Upper lobe of right lung (tissue), 1 donor: ENCODE data around the gene NDUFV1. TPM values are rescaled to one million over a fixed set of nuclear protein-coding genes. Genes with fewer than 3 reads are reported as not detected.

Source experiments
- ATAC-seq: fragments of 200-7000 bp; cut with Tn5 transposase; one replicate; pipeline ENCODE4 v1.9.1; 2020; ENCODE audit warnings: mild to moderate bottlenecking, moderate library complexity
- DNase-seq: peaks from one replicate; pipeline ENCODE4 v3.0.0-alpha.2; 2020
- H3K27ac ChIP-seq: fragments of 200-600 bp; one replicate; pipeline ENCODE4 v1.8.0; 2022
- H3K27me3 ChIP-seq: fragments of 200-600 bp; one replicate; pipeline ENCODE4 v1.8.0; 2022; ENCODE audit warnings: mild to moderate bottlenecking
- H3K36me3 ChIP-seq: fragments of 200-600 bp; one replicate; pipeline ENCODE4 v1.8.0; 2022
- H3K4me1 ChIP-seq: fragments of 200-600 bp; one replicate; pipeline ENCODE4 v1.8.0; 2022
- H3K4me3 ChIP-seq: fragments of 200-600 bp; one replicate; pipeline ENCODE4 v1.8.0; 2022; ENCODE audit warnings: mild to moderate bottlenecking
- H3K9me3 ChIP-seq: fragments of 200-600 bp; one replicate; pipeline ENCODE4 v1.8.0; 2022
- CTCF ChIP-seq: fragments of 200-600 bp; IDR thresholded peaks from one replicate; pipeline ENCODE4 v1.8.0; 2022; ENCODE audit warnings: antibody characterized with exemption
- intact Hi-C: fragments of 100-400 bp; cut with DNase I; formaldehyde crosslinking; loops from one replicate; pipeline ENCODE4 v1.11.0; 2022
- total RNA-seq: library from RNA; stranded (reverse); fragmentation: NEBNext Ultra II Directional; extraction: Animal tissue kit (Norgen Biotek cat#: 25700); gene quantifications from one replicate; pipeline ENCODE4 v1.2.1, GENCODE V29; 2021
- donor health status: DM: no; HTN: yes; CAD: no; lungs with severe emphysema.

Gene NDUFV1
- total RNA-seq, 1 donor from 2014 or later: 141 TPM

- intact Hi-C loops: no loop called here
Measured at GRCh38 chr11:67611704-67612587, 5.2 kb downstream of the NDUFV1 start.

GRCh38 chr11:67612751-67613150 lies 6.0 kb downstream of the NDUFV1 start:
- H3K27ac ChIP-seq: no peak overlapping the region

More at GRCh38 chr11:67611704-67612587, 5.2 kb downstream of the NDUFV1 start:
- Histone ChIP-seq H3K4me1 (peaks cover 25% of the 10 kb centered on the region), H3K27me3 (no peaks in the 10 kb centered on the region), H3K4me3 (no peak overlapping the region), H3K36me3 (peaks cover 43% of the 10 kb centered on the region), H3K27ac (no peak overlapping the region), H3K9me3 (no peaks in the 10 kb centered on the region)
- no peak for TF ChIP-seq CTCF
- DNase-seq (no peak), ATAC-seq (no peak)

GRCh38 chr11:67613313-67613959 lies 6.7 kb downstream of the NDUFV1 start:
- H3K27me3 ChIP-seq: no peaks in the 10 kb centered on the region
- peak overlapping the region; percentile 42 for H3K4me3 ChIP-seq
- H3K36me3 ChIP-seq: peaks cover 42% of the 10 kb centered on the region
- H3K27ac ChIP-seq: peak overlapping the region; percentile 84
- DNase-seq (no peak), ATAC-seq (peak; percentile 10)
- intact Hi-C loops: no loop called here
- no peaks in the 10 kb centered on the region for H3K9me3 ChIP-seq
- peaks cover 13% of the 10 kb centered on the region for H3K4me1 ChIP-seq
- TF ChIP-seq CTCF: no peak

More at GRCh38 chr11:67612751-67613150, 6.0 kb downstream of the NDUFV1 start:
- Histone ChIP-seq H3K27me3 (no peaks in the 10 kb centered on the region), H3K36me3 (peaks cover 43% of the 10 kb centered on the region), H3K9me3 (no peaks in the 10 kb centered on the region), H3K4me3 (no peak overlapping the region), H3K4me1 (peaks cover 18% of the 10 kb centered on the region)
- no peak for ATAC-seq
- intact Hi-C loops: no loop called here
- no peak for TF ChIP-seq CTCF
- DNase-seq: no peak

DNA sequence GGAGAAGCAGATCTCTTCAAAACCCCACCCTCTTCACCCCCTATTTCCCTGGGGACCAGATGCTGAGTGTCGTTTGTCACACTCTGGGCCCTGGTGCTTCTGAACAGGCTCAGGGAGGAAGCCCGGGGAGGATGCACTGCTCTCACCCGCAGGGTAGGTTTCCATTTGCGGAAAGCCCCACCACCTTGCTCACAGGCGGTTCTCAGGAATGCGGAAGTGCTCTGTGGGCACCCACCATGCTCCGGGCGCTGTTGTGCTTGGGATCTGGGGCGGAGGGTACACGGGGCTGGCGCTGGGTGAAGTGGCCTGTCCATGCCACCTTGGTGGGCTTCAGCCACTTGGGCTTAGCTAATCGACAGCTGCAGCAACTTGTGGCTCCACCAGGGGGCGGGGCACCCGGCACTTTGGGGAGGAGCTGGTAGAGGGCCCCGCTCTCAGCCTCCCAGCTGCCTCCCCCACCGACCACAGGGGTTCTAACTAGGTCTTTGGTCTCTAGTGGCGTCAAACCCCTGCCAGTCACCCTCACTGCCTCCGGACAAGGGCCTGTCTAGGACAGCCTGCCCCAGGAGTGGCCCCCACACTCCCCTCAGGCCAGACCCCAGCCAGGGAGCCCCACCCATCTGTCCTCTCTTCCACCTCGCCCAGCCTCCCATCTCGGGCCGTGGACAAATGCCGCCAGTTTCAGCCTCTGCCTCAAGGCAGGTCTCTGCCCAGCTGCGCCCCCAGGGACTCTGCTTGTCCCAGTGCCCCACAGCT lies 7.4 kb downstream of the NDUFV1 start:
- DNase-seq: peak; percentile 85
- Histone ChIP-seq H3K4me1 (peaks cover 13% of the 10 kb centered on the region), H3K27me3 (no peaks in the 10 kb centered on the region), H3K9me3 (no peaks in the 10 kb centered on the region), H3K27ac (peak overlapping the region; percentile 84), H3K36me3 (peaks cover 35% of the 10 kb centered on the region), H3K4me3 (peak overlapping the region; percentile 42)
- peak; percentile 78 for ATAC-seq
- TF ChIP-seq CTCF: peak; percentile 69
- intact Hi-C loops: no loop called here
